H1 (cell line): Measurements from ENCODE around the gene HIVEP3.

Source experiments
- CTCF ChIP-seq, 3 experiments: IDR thresholded peaks; 1 replicate in 2 of 3; 2 replicates in 1 of 3; pipeline versions ENCODE4 v1.5.1 to v1.6.1; 2011; ENCODE audit warnings: low read length in 3 of 3, mild to moderate bottlenecking in 3 of 3, inconsistent platforms in 2 of 3, low read depth in 1 of 3, moderate library complexity in 1 of 3; ENCODE audit not compliant: insufficient read depth in 1 of 3; ENCODE audit errors: control extremely low read depth in 1 of 3
- EZH2 ChIP-seq: fragments of 200-600 bp; sonication (generic); IDR thresholded peaks from 2 replicates; pipeline ENCODE4 v1.7.1; 2012; ENCODE audit warnings: low read depth, mild to moderate bottlenecking, moderate library complexity, low read length, inconsistent platforms; ENCODE audit not compliant: severe bottlenecking
- FOSL1 ChIP-seq: IDR thresholded peaks from 2 replicates; pipeline ENCODE4 v1.6.1; 2011; ENCODE audit warnings: mild to moderate bottlenecking, low read depth, low read length, moderate library complexity; ENCODE audit not compliant: insufficient read depth
- GABPA ChIP-seq: IDR thresholded peaks from 2 replicates; pipeline ENCODE4 v1.6.1; 2011; ENCODE audit warnings: mild to moderate bottlenecking, low read length, moderate library complexity, borderline replicate concordance; ENCODE audit not compliant: insufficient read depth
- JUND ChIP-seq: IDR thresholded peaks from 2 replicates; pipeline ENCODE4 v1.6.1; 2011; ENCODE audit warnings: mild to moderate bottlenecking, improper control_type of control experiment, low read length
- RAD21 ChIP-seq, 2 experiments: IDR thresholded peaks in 1 of 2; conservative IDR thresholded peaks in 1 of 2; 2 replicates each; pipeline ENCODE4 v1.6.1; 2011; ENCODE audit warnings: low read depth in 2 of 2, low read length in 2 of 2, improper control_type of control experiment in 1 of 2, inconsistent platforms in 1 of 2, mild to moderate bottlenecking in 1 of 2, moderate library complexity in 1 of 2

GRCh38 chr1:41715441-41716095, 203.2 kb downstream of the HIVEP3 start:
- TF ChIP-seq EZH2: no peak
- no peak for TF ChIP-seq FOSL1
- no peak for TF ChIP-seq JUND
- no peak for TF ChIP-seq GABPA
- TF ChIP-seq CTCF (IDR thresholded peaks at IDR 0.05; ENCODE audit: control extremely low read depth in 1 of 3, insufficient read depth in 1 of 3, low read depth in 1 of 3, low read length in 3 of 3): no peak
- no peak for TF ChIP-seq RAD21 (IDR thresholded peaks at IDR 0.05 in 1 of 2, conservative IDR thresholded peaks at IDR 0.05 in 1 of 2; ENCODE audit: low read depth in 2 of 2, low read length in 2 of 2)
